Lung (tissue), 12 donors: ENCODE measurements around the gene ZNF583. TPM values are rescaled to one million over a fixed set of nuclear protein-coding genes. Genes with fewer than 3 reads are reported as not detected.

ENCODE experiments used
- ATAC-seq: fragments of 200-7000 bp; cut with Tn5 transposase; one replicate; pipeline ENCODE4 v1.9.1; 2020; ENCODE audit warnings: moderate number of reproducible peaks; ENCODE audit not compliant: insufficient read depth, low FRiP score
- DNase-seq, 3 donors: peaks; one replicate each; pipeline ENCODE4 v3.0.0-alpha.2; 2013 to 2017
- H3K27ac ChIP-seq, 2 donors: one replicate each; pipeline ENCODE4 v1.5.1; 2013; ENCODE audit warnings: mild to moderate bottlenecking in 2 of 2, moderate library complexity in 2 of 2, control low read depth in 1 of 2, inconsistent platforms in 1 of 2, low read depth in 1 of 2, low read length in 1 of 2
- H3K27me3 ChIP-seq, 3 donors: one replicate each; pipeline ENCODE4 v1.5.1; 2013; ENCODE audit warnings: low read length in 2 of 3; ENCODE audit not compliant: control insufficient read depth in 3 of 3, insufficient read depth in 3 of 3
- H3K36me3 ChIP-seq, 4 donors: one replicate each; pipeline ENCODE4 v1.5.1; 2013; ENCODE audit warnings: low read length in 4 of 4, mild to moderate bottlenecking in 1 of 4, moderate library complexity in 1 of 4; ENCODE audit not compliant: control insufficient read depth in 4 of 4, insufficient read depth in 4 of 4
- H3K4me1 ChIP-seq, 5 donors: one replicate each; pipeline ENCODE4 v1.5.1; 2013; ENCODE audit warnings: low read length in 5 of 5, mild to moderate bottlenecking in 2 of 5, moderate library complexity in 1 of 5; ENCODE audit not compliant: control insufficient read depth in 5 of 5, insufficient read depth in 5 of 5
- H3K4me3 ChIP-seq: one replicate; pipeline ENCODE4 v1.5.1; 2013; ENCODE audit warnings: mild to moderate bottlenecking, control low read depth, moderate library complexity
- H3K9ac ChIP-seq, 2 donors: one replicate each; pipeline ENCODE4 v1.5.1; 2013; ENCODE audit warnings: low read length in 2 of 2, control low read depth in 1 of 2; ENCODE audit not compliant: insufficient read depth in 1 of 2
- H3K9me3 ChIP-seq, 4 donors: one replicate each; pipeline ENCODE4 v1.5.1; 2013; ENCODE audit warnings: low read length in 3 of 4, mild to moderate bottlenecking in 1 of 4, moderate library complexity in 1 of 4; ENCODE audit not compliant: control insufficient read depth in 4 of 4, insufficient read depth in 3 of 4
- CTCF ChIP-seq: IDR thresholded peaks from 2 replicates; pipeline ENCODE4 v1.5.1; 2012; ENCODE audit warnings: mild to moderate bottlenecking; ENCODE audit errors: control extremely low read depth, extremely low read depth
- WGBS, 2 donors: extraction: QIAGEN DNeasy Blood & Tissue Kit; methylation state at CpG; one replicate each; pipeline ENCODE4 v1.1.7; 2013; 5-methylcytosine and 5-hydroxymethylcytosine counted together
- polyA plus RNA-seq, 2 donors: library from polyadenylated mRNA; stranded (reverse); fragments of 200-250 nt; gene quantifications; one replicate each; pipeline ENCODE4 v1.2.1, GENCODE V29; 2013
- total RNA-seq, 2 donors: library from RNA; depleted of rRNA in 1 of 2; stranded (reverse); fragments of >200 nt in 1 of 2; gene quantifications; one replicate each; pipeline ENCODE4 v1.2.1, GENCODE V29; 2014 to 2021
- donor health status: control.
- donor health status: control.
- donor health status: Bipolar disorder and iron deficiency.
- donor health status: healthy.
- donor health status: DM: yes; HTN: yes; CAD: no.

ZNF583 gene
- total and polyA plus RNA-seq, 4 donors: 1.3 to 9.1 (median 3.5) TPM

GRCh38 chr19:56474308-56474707, 70.2 kb downstream of the ZNF583 start:
- Histone ChIP-seq H3K9me3 (peaks cover 0 to 55% (median 9%) of the 10 kb centered on the region in 4 donors), H3K27me3 (no peaks in the 10 kb centered on the region), H3K4me3 (no peak overlapping the region), H3K4me1 (peaks cover under 1 to 19% (median 4%) of the 10 kb centered on the region in 5 donors), H3K9ac (no peak overlapping the region), H3K27ac (no peak overlapping the region), H3K36me3 (peaks cover 0 to 22% (median 9%) of the 10 kb centered on the region in 4 donors)
- ATAC-seq: no peak
- TF ChIP-seq CTCF: no peak
- WGBS, 2 donors: 73 to 79% methylated on average over 3 of the region's 3 CpGs
- no peak for DNase-seq

GRCh38 chr19:56476093-56476492, 72.0 kb downstream of the ZNF583 start:
- no peak for TF ChIP-seq CTCF
- H3K36me3 ChIP-seq: peaks cover 0 to 16% (median 6%) of the 10 kb centered on the region in 4 donors
- peak in 1 of 3 donors; percentile 2 for DNase-seq
- no peak overlapping the region for H3K4me3 ChIP-seq
- no peak overlapping the region for H3K27ac ChIP-seq
- WGBS, 2 donors: 79 to 89% methylated on average over 10 of the region's 10 CpGs
- ATAC-seq: no peak
- peak overlapping the region in 1 of 2 donors; percentile 87 for H3K9ac ChIP-seq
- H3K9me3 ChIP-seq: peaks cover 0 to 52% (median 9%) of the 10 kb centered on the region in 4 donors
- H3K4me1 ChIP-seq: peaks cover 4 to 19% (median 5%) of the 10 kb centered on the region in 5 donors
- no peaks in the 10 kb centered on the region for H3K27me3 ChIP-seq

Other genes starting within 250 kb of the ZNF583 start
- gene GALP, start 228.3 kb upstream of the ZNF583 start, total RNA-seq: not detected
- gene GALP, start 228.3 kb upstream of the ZNF583 start, polyA plus RNA-seq: not detected
- gene ZSCAN5B, start 206.5 kb upstream of the ZNF583 start, total RNA-seq: not detected
- gene ZSCAN5B, start 206.5 kb upstream of the ZNF583 start, polyA plus RNA-seq: under 1 TPM; 0.05 to 0.08 TPM
- gene ZSCAN5C, start 202.1 kb upstream of the ZNF583 start, total RNA-seq: not detected
- not detected for gene ZSCAN5C, start 202.1 kb upstream of the ZNF583 start, polyA plus RNA-seq
- 1 to 10 TPM in 1 of 2 donors, not detected in 1; 1.1 TPM for gene EDDM13, start 131.6 kb upstream of the ZNF583 start, total RNA-seq
- gene EDDM13, start 131.6 kb upstream of the ZNF583 start, polyA plus RNA-seq: 1 to 10 TPM; 1.3 to 3.0 TPM
- 10 to 100 TPM; 11.8 to 17.4 TPM for gene ZSCAN5A, start 89.5 kb upstream of the ZNF583 start, total RNA-seq
- 1 to 10 TPM; 5.5 to 8.5 TPM for gene ZSCAN5A, start 89.5 kb upstream of the ZNF583 start, polyA plus RNA-seq
- 1 to 10 TPM; 2.9 to 4.4 TPM for gene ZNF582, start 10.8 kb upstream of the ZNF583 start, total RNA-seq
- gene ZNF582, start 10.8 kb upstream of the ZNF583 start, polyA plus RNA-seq: 1 to 10 TPM; 2.5 to 3.1 TPM
- 10 to 100 TPM in 1 of 2 donors, 1 to 10 TPM in 1; 3.1 to 12.9 TPM for gene ZNF667, start 73.0 kb downstream of the ZNF583 start, total RNA-seq
- gene ZNF667, start 73.0 kb downstream of the ZNF583 start, polyA plus RNA-seq: 1 to 10 TPM in 1 of 2 donors, under 1 TPM in 1; 0.69 to 1.2 TPM
- gene ZNF471, start 103.5 kb downstream of the ZNF583 start, total RNA-seq: 10 to 100 TPM in 1 of 2 donors, 1 to 10 TPM in 1; 2.4 to 14.4 TPM
- 1 to 10 TPM; 1.3 to 2.0 TPM for gene ZNF471, start 103.5 kb downstream of the ZNF583 start, polyA plus RNA-seq
- gene ZFP28, start 134.6 kb downstream of the ZNF583 start, total RNA-seq: 10 to 100 TPM in 1 of 2 donors, 1 to 10 TPM in 1; 7.0 to 12.9 TPM
- 1 to 10 TPM; 2.7 to 3.6 TPM for gene ZFP28, start 134.6 kb downstream of the ZNF583 start, polyA plus RNA-seq
- gene ZNF470, start 163.1 kb downstream of the ZNF583 start, total RNA-seq: 1 to 10 TPM; 4.3 to 4.5 TPM
- 1 to 10 TPM; 1.2 to 2.6 TPM for gene ZNF470, start 163.1 kb downstream of the ZNF583 start, polyA plus RNA-seq
- 1 to 10 TPM; 6.7 to 8.3 TPM for gene ZNF71, start 191.0 kb downstream of the ZNF583 start, total RNA-seq
- 1 to 10 TPM; 2.5 to 4.9 TPM for gene ZNF71, start 191.0 kb downstream of the ZNF583 start, polyA plus RNA-seq
- gene SMIM17, start 238.8 kb downstream of the ZNF583 start, total RNA-seq: under 1 TPM; 0.40 to 0.94 TPM
- under 1 TPM; 0.10 to 0.15 TPM for gene SMIM17, start 238.8 kb downstream of the ZNF583 start, polyA plus RNA-seq